ENCODE results near the gene GPX5. TPM values are rescaled to one million over a fixed set of nuclear protein-coding genes. Genes with fewer than 3 reads are reported as not detected.

Gene GPX5
- total RNA-seq, 4 donors from 2014 or later, result not detected

GRCh38 chr6:28567506-28567905, 41.8 kb downstream of the GPX5 start:
- no peak for TF ChIP-seq POLR2A (IDR thresholded peaks at IDR 0.05)
- no peak for TF ChIP-seq CTCF (IDR thresholded peaks at IDR 0.05 in 4 of 5, conservative IDR thresholded peaks at IDR 0.05 in 1 of 5)
- no peak overlapping the region for H3K4me3 ChIP-seq
- in situ Hi-C loops (cut with MboI; ENCODE audit: low sequenced_read_pairs in 4 of 4), result no loop called here
- no peaks in the 10 kb centered on the region for H3K9me3 ChIP-seq
- H3K4me1 ChIP-seq, result no peaks in the 10 kb centered on the region
- no peak overlapping the region for H3K27ac ChIP-seq
- no peak for ATAC-seq
- H3K36me3 ChIP-seq, result no peaks in the 10 kb centered on the region
- intact Hi-C loops (cut with DNase I; ENCODE audit: low total_unique reads), result no loop called here
- no peak for DNase-seq
- H3K27me3 ChIP-seq, result no peaks in the 10 kb centered on the region

GRCh38 chr6:28568515-28569108, 42.9 kb downstream of the GPX5 start:
- DNase-seq (no peak), ATAC-seq (no peak)
- no peaks in the 10 kb centered on the region for H3K27me3 ChIP-seq
- intact Hi-C loops (cut with DNase I; ENCODE audit: low total_unique reads) (no loop called here), in situ Hi-C loops (cut with MboI; ENCODE audit: low sequenced_read_pairs in 4 of 4) (no loop called here)
- no peak overlapping the region for H3K4me3 ChIP-seq
- no peak for TF ChIP-seq CTCF (IDR thresholded peaks at IDR 0.05 in 4 of 5, conservative IDR thresholded peaks at IDR 0.05 in 1 of 5)
- TF ChIP-seq POLR2A (IDR thresholded peaks at IDR 0.05), result no peak
- H3K36me3 ChIP-seq, result no peaks in the 10 kb centered on the region
- no peaks in the 10 kb centered on the region for H3K4me1 ChIP-seq
- no peaks in the 10 kb centered on the region for H3K9me3 ChIP-seq
- no peak overlapping the region for H3K27ac ChIP-seq

DNA sequence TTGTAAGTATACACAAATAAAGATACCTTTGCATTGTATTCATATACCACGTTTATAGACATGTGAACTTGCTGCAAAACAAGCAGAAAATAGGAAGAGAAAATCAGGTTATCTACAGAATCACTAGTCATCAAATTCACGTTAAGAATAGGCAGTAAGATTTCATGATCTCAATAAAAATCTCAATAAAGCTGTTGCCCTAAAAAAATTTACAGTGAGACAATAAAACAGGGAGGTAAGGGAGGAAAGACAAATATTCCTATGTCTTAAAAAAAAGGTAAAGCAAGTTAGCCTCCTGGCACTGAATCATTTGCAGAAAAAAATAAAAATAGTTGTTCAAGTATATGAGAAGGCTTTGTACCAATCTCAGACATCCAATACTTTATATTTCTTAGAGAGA, 44.1 kb downstream of the GPX5 start:
- intact Hi-C loops (cut with DNase I; ENCODE audit: low total_unique reads) (no loop called here), in situ Hi-C loops (cut with MboI; ENCODE audit: low sequenced_read_pairs in 4 of 4) (no loop called here)
- no peak for ATAC-seq
- Histone ChIP-seq H3K9me3 (no peaks in the 10 kb centered on the region), H3K4me1 (no peaks in the 10 kb centered on the region), H3K27ac (no peak overlapping the region), H3K36me3 (no peaks in the 10 kb centered on the region), H3K27me3 (no peaks in the 10 kb centered on the region), H3K4me3 (no peak overlapping the region)
- TF ChIP-seq CTCF (IDR thresholded peaks at IDR 0.05 in 4 of 5, conservative IDR thresholded peaks at IDR 0.05 in 1 of 5), result no peak
- TF ChIP-seq POLR2A (IDR thresholded peaks at IDR 0.05), result no peak
- DNase-seq, result no peak

DNA sequence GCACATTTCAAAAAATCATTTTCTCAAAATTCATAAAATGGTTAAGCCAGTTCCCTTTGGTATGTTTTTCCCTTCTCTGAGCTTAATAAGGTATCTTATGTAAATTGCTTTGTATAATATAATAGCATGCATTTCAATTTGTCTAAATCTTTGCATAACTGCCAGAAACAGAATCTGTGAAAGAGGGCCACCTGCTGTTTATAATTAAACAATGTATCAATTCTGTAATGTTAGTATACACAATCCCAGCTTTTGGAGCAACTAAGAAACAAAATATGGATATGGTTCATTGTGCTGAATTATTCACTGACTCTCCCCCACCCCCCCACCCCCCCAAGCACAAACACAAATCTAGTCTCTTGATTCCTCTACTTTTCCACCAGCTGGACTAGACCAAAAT, 54.8 kb downstream of the GPX5 start:
- Histone ChIP-seq H3K9me3 (no peaks in the 10 kb centered on the region), H3K27me3 (peaks cover 0 to 5% (median 0%) of the 10 kb centered on the region in 3 donors), H3K4me1 (no peaks in the 10 kb centered on the region), H3K36me3 (no peaks in the 10 kb centered on the region), H3K4me3 (no peak overlapping the region), H3K27ac (no peak overlapping the region)
- ATAC-seq, result no peak
- DNase-seq, result no peak
- no peak for TF ChIP-seq CTCF (IDR thresholded peaks at IDR 0.05 in 4 of 5, conservative IDR thresholded peaks at IDR 0.05 in 1 of 5)
- TF ChIP-seq POLR2A (IDR thresholded peaks at IDR 0.05), result no peak
- intact Hi-C loops (cut with DNase I; ENCODE audit: low total_unique reads) (no loop called here), in situ Hi-C loops (cut with MboI; ENCODE audit: low sequenced_read_pairs in 4 of 4) (no loop called here)

DNA sequence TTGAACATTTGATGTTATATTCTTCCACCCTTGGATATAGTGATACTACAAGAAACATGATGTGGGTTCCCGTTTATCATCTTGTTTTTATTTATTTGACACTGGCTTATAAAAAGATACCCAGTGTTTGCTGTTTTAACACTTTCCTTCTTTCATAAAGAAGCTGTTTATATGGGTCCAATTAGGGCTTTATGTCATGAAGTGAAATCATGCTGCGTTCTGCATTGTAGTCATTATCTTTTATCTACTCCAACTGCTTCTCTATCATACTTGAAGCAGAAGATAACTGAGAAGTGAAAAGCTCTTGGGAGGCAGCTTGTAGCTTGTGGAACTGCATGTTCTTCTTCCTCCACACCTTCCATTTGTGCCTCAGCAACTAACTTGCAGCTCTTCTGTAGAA, 57.8 kb downstream of the GPX5 start:
- Histone ChIP-seq H3K4me1 (no peaks in the 10 kb centered on the region), H3K27me3 (peaks cover 18 to 33% (median 20%) of the 10 kb centered on the region in 3 donors), H3K4me3 (no peak overlapping the region), H3K36me3 (no peaks in the 10 kb centered on the region), H3K27ac (no peak overlapping the region), H3K9me3 (no peaks in the 10 kb centered on the region)
- ATAC-seq, result no peak
- in situ Hi-C loops (cut with MboI; ENCODE audit: low sequenced_read_pairs in 4 of 4), result no loop called here
- no peak for TF ChIP-seq CTCF (IDR thresholded peaks at IDR 0.05 in 4 of 5, conservative IDR thresholded peaks at IDR 0.05 in 1 of 5)
- TF ChIP-seq POLR2A (IDR thresholded peaks at IDR 0.05), result no peak
- intact Hi-C loops (cut with DNase I; ENCODE audit: low total_unique reads), result no loop called here
- no peak for DNase-seq
